NOMO-1 treated with dmso at 0.1 percent for 144 hours (cell line): ENCODE results near the gene LOXL1.

Experiments
- DNase-seq: peaks from one replicate; lab custom pipeline; 2025; ENCODE audit not compliant: unreplicated experiment; lab: John Stamatoyannopoulos, UW

Gene LOXL1

GRCh38 chr15:73926219-73927002 lies at the start of gene LOXL1:
LOXL1 (plus strand) TSS chr15:73926462; CDS start chr15:73926784, 322 bp downstream.
- no peak for DNase-seq

GRCh38 chr15:73879426-73879825 lies 46.8 kb upstream of the LOXL1 start:
- DNase-seq: no peak

- DNase-seq: no peak
These were observed 44.5 kb upstream of the LOXL1 start for GRCh38 chr15:73881579-73882320.

GRCh38 chr15:73882761-73883419 lies 43.4 kb upstream of the LOXL1 start:
- no peak for DNase-seq

GRCh38 chr15:73884159-73884558 lies 42.1 kb upstream of the LOXL1 start:
- DNase-seq: no peak

- DNase-seq: no peak
These were observed 40.1 kb upstream of the LOXL1 start for GRCh38 chr15:73885954-73886700.

GRCh38 chr15:73886717-73887345 lies 39.4 kb upstream of the LOXL1 start:
- DNase-seq: no peak

- DNase-seq: no peak
These were observed 38.8 kb upstream of the LOXL1 start for GRCh38 chr15:73887481-73887880.

GRCh38 chr15:73888224-73889041 lies 37.8 kb upstream of the LOXL1 start:
- no peak for DNase-seq

- DNase-seq: no peak
These were observed 37.1 kb upstream of the LOXL1 start for GRCh38 chr15:73889053-73889761.

- no peak for DNase-seq
These were observed 36.5 kb upstream of the LOXL1 start for GRCh38 chr15:73889762-73890124.

GRCh38 chr15:73891328-73892315 lies 34.6 kb upstream of the LOXL1 start:
- DNase-seq: no peak

GRCh38 chr15:73892446-73893226 lies 33.6 kb upstream of the LOXL1 start:
- no peak for DNase-seq

GRCh38 chr15:73894133-73894814 lies 32.0 kb upstream of the LOXL1 start:
- DNase-seq: no peak

GRCh38 chr15:73897441-73898261 lies 28.6 kb upstream of the LOXL1 start:
- DNase-seq: peak; percentile 23
